HepG2 (cell line): ENCODE measurements around the gene GUCY1A1. TPM values are rescaled to one million over a fixed set of nuclear protein-coding genes. Genes with fewer than 3 reads are reported as not detected.

Experiments
- ATAC-seq: fragments of 200-7000 bp; cut with Tn5 transposase; 3 replicates; pipeline ENCODE4 v1.9.1; 2020; ENCODE audit warnings: mild to moderate bottlenecking, moderate library complexity
- BruUV-seq: library from RNA; stranded (reverse); fragments of 400-500 nt; replicated peaks from 2 replicates; lab custom pipeline; 2021; lab: Mats Ljungman, UMichigan
- CTCF ChIA-PET: fragments of 300-600 bp; formaldehyde crosslinking; extraction: SDS; loops from one replicate; lab custom pipeline; 2021; ENCODE audit warnings: low total read pairs, inconsistent platforms, low intra/inter-chr PET ratio; lab: Yijun Ruan, JAX
- POLR2A ChIA-PET: fragments of 350-600 bp; sonication (Branson Sonifier 250); formaldehyde crosslinking; loops from one replicate; lab custom pipeline; 2020; ENCODE audit warnings: antibody characterized with exemption, inconsistent platforms; lab: Yijun Ruan, JAX
- DNase-seq: peaks from one replicate; pipeline ENCODE4 v3.0.0-alpha.2; 2015; ENCODE audit warnings: low spot score
- FAIRE-seq: peaks from 3 replicates; lab custom pipeline; 2011; peaks lifted over from hg19 to GRCh38; lab: Jason Lieb, UNC
- H2AFZ ChIP-seq: one replicate; pipeline ENCODE4 v1.6.1; 2011; ENCODE audit warnings: low read length, inconsistent platforms
- H3K27ac ChIP-seq: fragments of 300-600 bp; 3 replicates; pipeline ENCODE4 v1.8.0; 2011; ENCODE audit warnings: mixed run types, mild to moderate bottlenecking, mixed read lengths, low read length, inconsistent platforms; ENCODE audit not compliant: insufficient read depth; ENCODE audit errors: extremely low read length
- H3K27me3 ChIP-seq, 2 experiments: fragments of 200-600 bp in 1 of 2; 2 replicates in 1 of 2; 3 replicates in 1 of 2; pipeline versions ENCODE4 v1.6.0 to v1.8.0; 2011; ENCODE audit warnings: low read length in 2 of 2, mild to moderate bottlenecking in 2 of 2, moderate library complexity in 2 of 2, inconsistent platforms in 1 of 2; ENCODE audit not compliant: insufficient read depth in 2 of 2, control insufficient read depth in 1 of 2
- H3K36me3 ChIP-seq, 2 experiments: fragments of 200-600 bp in 1 of 2; replicated peaks in 1 of 2; 2 replicates in 1 of 2; 3 replicates in 1 of 2; pipeline versions ENCODE4 v1.5.1 to v1.8.0; 2011; ENCODE audit warnings: low read length in 2 of 2, inconsistent platforms in 1 of 2; ENCODE audit not compliant: insufficient read depth in 2 of 2, control insufficient read depth in 1 of 2
- H3K4me1 ChIP-seq: 2 replicates; pipeline ENCODE4 v1.5.1; 2012; ENCODE audit warnings: low read length, inconsistent platforms; ENCODE audit not compliant: insufficient read depth
- H3K4me2 ChIP-seq: 2 replicates; pipeline ENCODE4 v1.6.0; 2011; ENCODE audit warnings: low read depth, low read length, inconsistent platforms
- H3K4me3 ChIP-seq, 3 experiments: fragments of 200-600 bp in 1 of 3; sonication (generic), shearing (Covaris generic) in 1 of 3; replicated peaks in 1 of 3; 2 replicates each; pipeline ENCODE4 v1.5.1; 2011 to 2016; ENCODE audit warnings: low read length in 3 of 3, inconsistent platforms in 2 of 3, low read depth in 2 of 3, mild to moderate bottlenecking in 2 of 3, control low read depth in 1 of 3, mixed read lengths in 1 of 3; ENCODE audit not compliant: insufficient read depth in 1 of 3
- H3K79me2 ChIP-seq: one replicate; pipeline ENCODE4 v1.6.1; 2011; ENCODE audit warnings: low read length, inconsistent platforms; ENCODE audit not compliant: insufficient read depth
- H3K9ac ChIP-seq: 2 replicates; pipeline ENCODE4 v1.6.0; 2011; ENCODE audit warnings: mild to moderate bottlenecking, low read depth, low read length, inconsistent platforms; ENCODE audit not compliant: insufficient read depth
- H3K9me3 ChIP-seq: 2 replicates; pipeline ENCODE4 v1.5.1; 2012; ENCODE audit warnings: mild to moderate bottlenecking, low read length
- H4K20me1 ChIP-seq: 2 replicates; pipeline ENCODE4 v1.6.0; 2011; ENCODE audit warnings: inconsistent platforms, mild to moderate bottlenecking, low read length, moderate library complexity; ENCODE audit not compliant: insufficient read depth
- AHR ChIP-seq: IDR thresholded peaks from 2 replicates; pipeline ENCODE4 v1.6.1; 2018; ENCODE audit warnings: missing genetic modification reagents, missing compliant biosample characterization
- ATF2 ChIP-seq: sonication (generic); formaldehyde crosslinking; IDR thresholded peaks from 2 replicates; pipeline ENCODE4 v1.4.0; 2020; ENCODE audit warnings: missing genetic modification reagents
- MEIS1 ChIP-seq: sonication (generic); formaldehyde crosslinking; IDR thresholded peaks from 2 replicates; pipeline ENCODE4 v1.9.0; 2021; ENCODE audit warnings: mild to moderate bottlenecking, missing genetic modification reagents, moderate library complexity, borderline replicate concordance
- MTA1 ChIP-seq: sonication (generic); formaldehyde crosslinking; IDR thresholded peaks from 2 replicates; pipeline ENCODE4 v1.4.0; 2020; ENCODE audit warnings: missing genetic modification reagents, mild to moderate bottlenecking, borderline replicate concordance
- MXD3 ChIP-seq: IDR thresholded peaks from 2 replicates; pipeline ENCODE4 v1.6.1; 2016; ENCODE audit warnings: mild to moderate bottlenecking, missing biosample characterization, missing genetic modification reagents
- MZF1 ChIP-seq: sonication (generic); formaldehyde crosslinking; IDR thresholded peaks from 2 replicates; pipeline ENCODE4 v1.8.1; 2023; ENCODE audit warnings: mild to moderate bottlenecking, missing genetic modification reagents, borderline replicate concordance
- PAF1 ChIP-seq: IDR thresholded peaks from 2 replicates; pipeline ENCODE4 v1.6.1; 2016; ENCODE audit warnings: missing genetic modification reagents, missing compliant biosample characterization
- SP5 ChIP-seq: IDR thresholded peaks from 2 replicates; pipeline ENCODE4 v1.6.1; 2016; ENCODE audit warnings: low read depth, borderline replicate concordance
- ZFP41 ChIP-seq: sonication (generic); formaldehyde crosslinking; IDR thresholded peaks from 2 replicates; pipeline ENCODE4 v1.4.0; 2020; ENCODE audit warnings: mild to moderate bottlenecking, missing genetic modification reagents, borderline replicate concordance
- ZNF605 ChIP-seq: sonication (generic); formaldehyde crosslinking; IDR thresholded peaks from 2 replicates; pipeline ENCODE4 v1.8.0; 2022; ENCODE audit warnings: mild to moderate bottlenecking, missing genetic modification reagents
- ZNF777 ChIP-seq: sonication (generic); formaldehyde crosslinking; IDR thresholded peaks from 2 replicates; pipeline ENCODE4 v1.4.0; 2020; ENCODE audit warnings: missing genetic modification reagents
- WGBS: methylation state at CpG from one replicate; pipeline ENCODE4 v1.1.6; 2017; ENCODE audit warnings: low lambda C conversion rate; 5-methylcytosine and 5-hydroxymethylcytosine counted together
- in situ Hi-C: cut with HindIII; loops from 2 replicates; pipeline ENCODE4 v1.10.0; 2017; ENCODE audit warnings: low pct_unique_long_range_greater_than_20kb; ENCODE audit not compliant: extremely low pct_ligation_motif_present
- intact Hi-C: fragments of 100-400 bp; cut with micrococcal nuclease; formaldehyde crosslinking; loops from one replicate; pipeline ENCODE4 v1.10.0; 2022; ENCODE audit not compliant: unreplicated experiment
- polyA plus RNA-seq, 8 experiments: library from polyadenylated mRNA; depleted of rRNA in 3 of 8; stranded (reverse) in 7 of 8; unstranded in 1 of 8; fragments of >200 nt; fragmentation: Illumina TruSeq in 4 of 8; extraction: Trizol in 4 of 8; gene quantifications; 2 replicates each; pipeline versions ENCODE4 v1.2.1 to v1.2.3, GENCODE V29; 2011 to 2016; ENCODE audit warnings: low read depth in 4 of 8, missing spikeins in 1 of 8, mixed read lengths in 1 of 8; ENCODE audit not compliant: insufficient read depth in 1 of 8
- total RNA-seq, 5 experiments: library from RNA; depleted of rRNA; stranded (reverse); fragments of >200 nt; fragmentation: Illumina TruSeq; extraction: Trizol; gene quantifications; 2 replicates each; pipeline ENCODE4 v1.2.3, GENCODE V29; 2016; ENCODE audit warnings: low read depth in 1 of 5

Gene GUCY1A1
- total and polyA plus RNA-seq, 2 of the 13 experiments (the other 11 are each of a cell fraction or from before 2014, with no cell fraction given), result not detected

- CTCF ChIA-PET, result no interaction called here
- Histone ChIP-seq H3K9ac (no peak overlapping the region), H2AFZ (no peak overlapping the region), H3K4me2 (no peak overlapping the region), H3K36me3 (no peaks in the 10 kb centered on the region), H3K79me2 (no peaks in the 10 kb centered on the region), H3K4me1 (no peaks in the 10 kb centered on the region), H4K20me1 (no peaks in the 10 kb centered on the region), H3K9me3 (no peaks in the 10 kb centered on the region), H3K27me3 (no peaks in the 10 kb centered on the region), H3K27ac (no peak overlapping the region), H3K4me3 (no peak overlapping the region)
- FAIRE-seq (no peak), ATAC-seq (no peak), DNase-seq (no peak)
- intact Hi-C loops (no loop called here), in situ Hi-C loops (no loop called here)
- TF ChIP-seq MXD3 (CRISPR knock-in tag) (no peak), MTA1 (CRISPR knock-in tag) (no peak), ZNF777 (CRISPR knock-in tag) (no peak), MEIS1 (CRISPR knock-in tag) (no peak), PAF1 (CRISPR knock-in tag) (no peak), AHR (no peak), ZNF605 (CRISPR knock-in tag) (no peak), ATF2 (no peak), MZF1 (no peak), SP5 (CRISPR knock-in tag) (no peak), ZFP41 (CRISPR knock-in tag) (no peak)
- WGBS, result 59% methylated on average over 12 of the region's 12 CpGs
- POLR2A ChIA-PET, result no interaction called here
- BruUV-seq, result no TSS peak
Observed at GRCh38 chr4:155704841-155705404, 38.3 kb downstream of the GUCY1A1 start.
